HS-27A (cell line): ENCODE results near the gene ALDH9A1.

ENCODE experiments used
- DNase-seq: peaks from one replicate; pipeline ENCODE4 v3.0.0-alpha.2; 2012; ENCODE audit warnings: low read depth, missing footprints

The ALDH9A1 gene

DNA sequence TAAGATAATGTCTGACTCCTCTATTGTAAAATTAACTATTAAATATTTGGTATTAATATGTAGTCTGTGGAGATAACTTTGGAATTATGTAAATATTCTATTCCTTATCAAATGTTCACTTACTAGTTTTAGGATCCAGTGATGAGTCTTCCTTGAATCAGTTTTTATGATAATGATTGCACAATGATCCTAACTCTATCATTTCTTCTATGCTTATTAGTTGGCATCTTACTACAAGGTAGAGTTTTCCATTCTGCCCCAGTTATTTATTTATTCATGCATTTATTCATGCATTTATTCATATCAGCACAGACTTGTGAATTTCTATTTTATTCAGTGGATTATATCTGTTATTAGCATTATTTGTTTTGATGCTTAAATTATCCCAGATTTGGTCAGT is 74.7 kb downstream of the ALDH9A1 start:
- no peak for DNase-seq

DNA sequence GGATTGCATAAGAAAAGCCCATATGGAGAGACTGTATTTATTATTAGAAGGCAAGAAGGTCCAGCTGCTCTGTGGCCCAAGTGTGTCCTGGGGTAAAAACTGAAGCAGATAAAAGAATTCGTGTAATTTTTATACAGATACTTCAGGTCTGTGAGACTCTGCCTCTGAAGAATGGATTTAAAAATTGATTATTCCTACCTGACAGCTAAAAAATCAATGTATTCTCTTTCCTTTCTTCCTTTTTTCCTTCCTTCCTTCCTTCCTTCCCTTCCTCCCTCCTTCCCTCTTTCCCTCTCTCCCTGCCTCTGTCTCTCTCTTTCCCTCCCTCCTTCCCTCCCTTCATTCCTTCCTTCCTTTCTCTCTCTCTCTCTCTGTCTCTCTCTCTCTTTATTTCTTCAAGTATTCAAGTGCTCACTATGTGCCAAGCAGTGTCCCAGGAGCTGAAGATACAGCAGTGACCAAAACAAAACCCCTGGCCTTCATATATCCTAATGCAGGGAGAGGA is 78.7 kb downstream of the ALDH9A1 start:
- DNase-seq: no peak

DNA sequence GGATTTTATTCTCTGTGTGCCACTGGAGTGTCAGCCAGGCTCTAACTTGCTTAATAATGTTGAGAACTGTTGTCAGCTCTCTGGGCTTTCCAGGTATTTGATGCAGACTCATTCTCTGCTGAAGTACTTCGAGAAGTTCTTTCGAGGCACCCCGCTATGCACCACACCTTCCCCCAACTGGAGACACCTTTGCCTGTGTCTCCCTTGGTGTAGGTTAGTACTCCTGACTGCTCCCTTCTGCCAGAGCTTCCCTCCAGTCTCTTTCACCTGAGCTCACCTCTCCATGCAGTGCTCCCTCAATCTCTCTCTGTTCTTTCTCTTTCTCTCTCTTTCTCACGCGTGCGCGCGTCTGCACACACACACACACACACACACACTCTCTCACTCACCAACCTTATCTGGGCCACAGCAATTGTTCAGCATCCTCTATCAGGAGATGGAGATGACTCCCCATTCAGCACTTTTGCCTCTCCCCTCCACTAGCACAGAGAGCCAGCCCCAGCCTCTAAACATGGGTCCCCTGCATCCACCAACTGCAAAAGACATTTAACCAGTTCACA is 81.3 kb downstream of the ALDH9A1 start:
- no peak for DNase-seq

DNA sequence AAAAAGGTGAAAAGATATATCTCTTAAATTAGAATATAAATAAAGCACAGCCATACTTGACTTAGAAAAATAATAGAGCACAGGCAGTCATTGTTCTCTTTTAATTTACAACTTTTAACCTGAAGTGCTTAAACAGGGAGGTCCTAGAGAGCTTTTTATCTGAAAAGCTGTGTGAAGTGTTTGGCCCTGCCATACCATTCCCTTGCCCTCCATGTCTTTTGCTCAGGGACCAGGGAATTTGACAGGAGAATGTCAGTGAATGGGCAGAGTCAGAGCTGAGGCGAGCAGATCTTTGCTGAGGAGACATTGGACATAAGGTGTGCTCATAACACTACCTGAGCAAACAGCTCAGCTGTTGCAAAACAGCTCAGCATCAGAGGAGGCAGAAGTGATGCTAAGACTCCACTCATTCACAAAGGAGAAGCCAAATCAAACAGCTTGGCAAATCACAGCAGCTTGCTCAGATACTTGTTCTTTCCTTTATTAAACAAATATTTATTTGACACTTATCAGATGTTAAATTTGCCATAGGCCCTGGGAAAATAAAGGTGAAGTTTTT is 82.2 kb downstream of the ALDH9A1 start:
- no peak for DNase-seq
